PFSK-1 (cell line): ENCODE data around the gene DCUN1D3.

Source experiments
- SIN3A ChIP-seq: IDR thresholded peaks from 2 replicates; pipeline ENCODE4 v1.6.1; 2012; ENCODE audit warnings: mild to moderate bottlenecking, low read length, moderate library complexity, borderline replicate concordance; ENCODE audit not compliant: insufficient read depth
- TF ChIP-seq, protein P1 (sequence below), 2 experiments: IDR thresholded peaks; 2 replicates each; pipeline versions ENCODE4 v1.6.1 to v1.8.0; 2011 to 2012; ENCODE audit warnings: low read depth in 2 of 2, low read length in 2 of 2, control low read depth in 1 of 2, inconsistent platforms in 1 of 2, mild to moderate bottlenecking in 1 of 2, moderate library complexity in 1 of 2; ENCODE audit not compliant: insufficient read depth in 1 of 2

DNA sequence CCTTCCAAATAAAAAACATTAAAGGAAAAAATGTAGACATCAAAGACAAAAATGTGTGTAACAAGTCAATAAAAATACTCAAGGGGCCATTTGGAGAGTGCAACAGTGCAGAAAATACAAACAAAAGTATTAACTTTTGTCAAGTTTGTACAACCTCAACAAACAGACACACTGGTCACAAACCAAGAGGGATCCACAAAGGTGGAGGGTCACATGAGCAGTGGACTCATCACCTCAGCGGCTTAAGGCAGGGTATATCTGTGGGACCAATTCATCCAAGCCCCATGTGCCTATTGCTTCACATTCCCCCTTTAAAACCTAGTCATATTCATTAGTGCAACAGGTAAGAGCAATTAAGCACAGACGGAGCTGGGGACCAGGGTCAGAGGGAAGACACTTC is 45.2 kb downstream of the DCUN1D3 start:
- TF ChIP-seq, protein P1, sequence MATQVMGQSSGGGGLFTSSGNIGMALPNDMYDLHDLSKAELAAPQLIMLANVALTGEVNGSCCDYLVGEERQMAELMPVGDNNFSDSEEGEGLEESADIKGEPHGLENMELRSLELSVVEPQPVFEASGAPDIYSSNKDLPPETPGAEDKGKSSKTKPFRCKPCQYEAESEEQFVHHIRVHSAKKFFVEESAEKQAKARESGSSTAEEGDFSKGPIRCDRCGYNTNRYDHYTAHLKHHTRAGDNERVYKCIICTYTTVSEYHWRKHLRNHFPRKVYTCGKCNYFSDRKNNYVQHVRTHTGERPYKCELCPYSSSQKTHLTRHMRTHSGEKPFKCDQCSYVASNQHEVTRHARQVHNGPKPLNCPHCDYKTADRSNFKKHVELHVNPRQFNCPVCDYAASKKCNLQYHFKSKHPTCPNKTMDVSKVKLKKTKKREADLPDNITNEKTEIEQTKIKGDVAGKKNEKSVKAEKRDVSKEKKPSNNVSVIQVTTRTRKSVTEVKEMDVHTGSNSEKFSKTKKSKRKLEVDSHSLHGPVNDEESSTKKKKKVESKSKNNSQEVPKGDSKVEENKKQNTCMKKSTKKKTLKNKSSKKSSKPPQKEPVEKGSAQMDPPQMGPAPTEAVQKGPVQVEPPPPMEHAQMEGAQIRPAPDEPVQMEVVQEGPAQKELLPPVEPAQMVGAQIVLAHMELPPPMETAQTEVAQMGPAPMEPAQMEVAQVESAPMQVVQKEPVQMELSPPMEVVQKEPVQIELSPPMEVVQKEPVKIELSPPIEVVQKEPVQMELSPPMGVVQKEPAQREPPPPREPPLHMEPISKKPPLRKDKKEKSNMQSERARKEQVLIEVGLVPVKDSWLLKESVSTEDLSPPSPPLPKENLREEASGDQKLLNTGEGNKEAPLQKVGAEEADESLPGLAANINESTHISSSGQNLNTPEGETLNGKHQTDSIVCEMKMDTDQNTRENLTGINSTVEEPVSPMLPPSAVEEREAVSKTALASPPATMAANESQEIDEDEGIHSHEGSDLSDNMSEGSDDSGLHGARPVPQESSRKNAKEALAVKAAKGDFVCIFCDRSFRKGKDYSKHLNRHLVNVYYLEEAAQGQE (IDR thresholded peaks at IDR 0.05; ENCODE audit: insufficient read depth in 1 of 2, low read depth in 2 of 2, low read length in 2 of 2) = no peak
- TF ChIP-seq SIN3A = no peak
